ENCODE results near the gene DUSP7. TPM values are rescaled to one million over a fixed set of nuclear protein-coding genes. Genes with fewer than 3 reads are reported as not detected.

The DUSP7 gene
- total RNA-seq, 6 experiments from 2014 or later, result 31.7 to 43.3 (median 37.4) TPM

DNA sequence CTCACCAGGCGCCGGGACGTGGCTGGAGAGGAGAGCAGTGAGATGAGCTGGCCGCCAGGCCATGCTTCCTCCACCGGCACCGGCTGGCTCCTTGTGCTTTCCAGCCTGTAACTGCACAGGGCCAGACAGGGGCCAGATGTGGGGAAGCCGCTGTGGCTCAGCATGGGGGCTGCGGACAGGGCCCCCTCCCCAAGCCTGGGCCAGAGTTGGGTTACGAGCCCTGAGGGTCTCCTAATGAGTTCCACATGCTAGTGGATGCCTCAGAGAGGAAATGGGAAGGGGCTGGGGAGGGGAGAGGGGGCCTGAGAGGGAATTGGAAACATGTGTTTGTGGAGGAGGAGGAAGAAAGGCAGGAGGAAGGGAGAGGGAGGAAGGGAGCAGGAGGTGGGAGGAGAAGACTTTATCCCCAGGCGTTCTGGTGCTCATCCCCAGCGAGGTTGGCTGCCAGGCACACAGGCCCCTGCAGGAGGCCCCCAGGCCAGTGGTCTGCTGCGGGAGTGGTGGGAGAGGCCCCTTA lies 11.7 kb upstream of the DUSP7 start:
- Mint-ChIP-seq H3K27me3 (ENCODE audit: insufficient read depth) (peaks cover 2% of the 10 kb centered on the region), H3K27ac (peak overlapping the region; percentile 24; the same call in 1 of the 2 replicates), H3K4me3 (no peak overlapping the region), H3K36me3 (ENCODE audit: low read depth) (no peaks in the 10 kb centered on the region), H3K9me3 (no peaks in the 10 kb centered on the region), H3K4me1 (ENCODE audit: low read depth) (peaks cover 26% of the 10 kb centered on the region)
- TF ChIP-seq, protein P1, sequence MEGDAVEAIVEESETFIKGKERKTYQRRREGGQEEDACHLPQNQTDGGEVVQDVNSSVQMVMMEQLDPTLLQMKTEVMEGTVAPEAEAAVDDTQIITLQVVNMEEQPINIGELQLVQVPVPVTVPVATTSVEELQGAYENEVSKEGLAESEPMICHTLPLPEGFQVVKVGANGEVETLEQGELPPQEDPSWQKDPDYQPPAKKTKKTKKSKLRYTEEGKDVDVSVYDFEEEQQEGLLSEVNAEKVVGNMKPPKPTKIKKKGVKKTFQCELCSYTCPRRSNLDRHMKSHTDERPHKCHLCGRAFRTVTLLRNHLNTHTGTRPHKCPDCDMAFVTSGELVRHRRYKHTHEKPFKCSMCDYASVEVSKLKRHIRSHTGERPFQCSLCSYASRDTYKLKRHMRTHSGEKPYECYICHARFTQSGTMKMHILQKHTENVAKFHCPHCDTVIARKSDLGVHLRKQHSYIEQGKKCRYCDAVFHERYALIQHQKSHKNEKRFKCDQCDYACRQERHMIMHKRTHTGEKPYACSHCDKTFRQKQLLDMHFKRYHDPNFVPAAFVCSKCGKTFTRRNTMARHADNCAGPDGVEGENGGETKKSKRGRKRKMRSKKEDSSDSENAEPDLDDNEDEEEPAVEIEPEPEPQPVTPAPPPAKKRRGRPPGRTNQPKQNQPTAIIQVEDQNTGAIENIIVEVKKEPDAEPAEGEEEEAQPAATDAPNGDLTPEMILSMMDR (IDR thresholded peaks at IDR 0.05), result no peak
- no peak for DNase-seq

DNA sequence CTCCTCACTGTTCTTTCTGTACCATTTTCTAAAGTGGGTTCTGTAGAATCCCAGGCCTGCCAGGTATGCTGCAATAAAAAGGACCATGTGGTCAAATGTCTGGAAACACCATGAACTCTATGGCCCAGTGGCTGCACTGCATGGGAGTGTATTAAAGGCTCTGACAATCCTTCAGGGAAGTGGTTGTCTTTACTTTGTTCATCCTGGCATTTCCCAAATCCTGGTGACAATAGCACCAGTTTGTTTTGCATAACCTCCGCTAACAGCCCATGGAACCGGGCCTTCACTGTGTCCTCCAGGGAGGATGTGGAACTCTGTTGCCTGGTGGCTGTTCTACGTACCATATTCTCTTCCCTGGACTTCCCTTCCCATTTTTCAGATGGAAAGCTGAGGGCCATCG lies 11.2 kb upstream of the DUSP7 start:
- Mint-ChIP-seq H3K36me3 (ENCODE audit: low read depth) (no peaks in the 10 kb centered on the region), H3K9me3 (no peaks in the 10 kb centered on the region), H3K4me1 (ENCODE audit: low read depth) (peaks cover 32% of the 10 kb centered on the region), H3K4me3 (no peak overlapping the region), H3K27ac (peak overlapping the region; percentile 24; the same call in 1 of the 2 replicates), H3K27me3 (ENCODE audit: insufficient read depth) (peaks cover 3% of the 10 kb centered on the region)
- TF ChIP-seq, protein P1 (IDR thresholded peaks at IDR 0.05), result no peak
- DNase-seq, result no peak

DNA sequence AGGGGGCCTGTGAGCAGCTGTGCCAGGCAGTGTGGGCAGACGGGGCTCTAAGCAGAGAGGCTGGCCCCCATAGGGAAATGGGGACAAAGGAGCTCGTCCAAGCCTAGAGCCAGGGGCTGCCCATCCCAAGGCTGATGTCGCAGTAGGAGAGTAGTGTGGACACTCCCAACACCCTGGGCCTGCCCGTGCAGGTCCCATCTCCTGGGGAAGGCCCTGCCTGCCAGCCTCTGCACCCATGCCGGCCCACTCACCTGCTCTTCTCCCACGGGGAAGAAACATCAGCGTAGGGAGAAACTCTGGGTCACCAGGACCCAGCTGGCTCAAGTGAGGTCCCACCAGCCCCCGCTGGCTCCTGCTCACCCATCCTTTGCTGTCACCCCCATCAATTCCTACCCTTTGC lies 10.7 kb upstream of the DUSP7 start:
- Mint-ChIP-seq H3K27me3 (ENCODE audit: insufficient read depth) (peaks cover 3% of the 10 kb centered on the region), H3K36me3 (ENCODE audit: low read depth) (no peaks in the 10 kb centered on the region), H3K27ac (no peak overlapping the region), H3K9me3 (no peaks in the 10 kb centered on the region), H3K4me1 (ENCODE audit: low read depth) (peaks cover 36% of the 10 kb centered on the region), H3K4me3 (no peak overlapping the region)
- TF ChIP-seq, protein P1 (IDR thresholded peaks at IDR 0.05), result no peak
- DNase-seq, result no peak

DNA sequence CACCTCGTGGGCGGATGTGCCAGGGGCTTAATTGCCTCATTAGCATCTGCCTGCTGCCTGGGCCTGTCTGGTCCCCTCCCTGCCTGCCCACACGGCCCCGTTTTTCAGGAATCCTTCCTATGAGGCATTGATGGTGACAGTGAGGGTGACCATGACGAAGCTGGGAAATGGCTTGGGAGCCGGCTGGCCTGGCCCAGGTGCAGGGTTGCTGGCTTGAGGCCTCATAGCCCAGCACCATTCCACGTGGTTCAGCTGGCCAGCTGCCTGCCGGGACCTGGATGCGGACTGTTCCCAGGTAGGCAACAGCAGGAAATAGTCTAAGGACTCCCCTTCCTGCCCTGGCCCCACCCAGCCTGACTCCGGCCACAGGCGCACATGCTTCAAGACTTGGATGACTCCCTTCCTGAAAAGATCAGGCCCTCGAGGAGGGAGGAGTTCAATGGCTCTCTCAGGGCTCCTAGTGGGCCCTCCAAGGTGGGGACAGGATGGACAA lies 8.9 kb upstream of the DUSP7 start:
- Mint-ChIP-seq H3K27ac (no peak overlapping the region), H3K36me3 (ENCODE audit: low read depth) (no peaks in the 10 kb centered on the region), H3K9me3 (no peaks in the 10 kb centered on the region), H3K27me3 (ENCODE audit: insufficient read depth) (peaks cover 3% of the 10 kb centered on the region), H3K4me3 (no peak overlapping the region), H3K4me1 (ENCODE audit: low read depth) (peaks cover 24% of the 10 kb centered on the region)
- DNase-seq, result no peak
- TF ChIP-seq, protein P1 (IDR thresholded peaks at IDR 0.05), result no peak

DNA sequence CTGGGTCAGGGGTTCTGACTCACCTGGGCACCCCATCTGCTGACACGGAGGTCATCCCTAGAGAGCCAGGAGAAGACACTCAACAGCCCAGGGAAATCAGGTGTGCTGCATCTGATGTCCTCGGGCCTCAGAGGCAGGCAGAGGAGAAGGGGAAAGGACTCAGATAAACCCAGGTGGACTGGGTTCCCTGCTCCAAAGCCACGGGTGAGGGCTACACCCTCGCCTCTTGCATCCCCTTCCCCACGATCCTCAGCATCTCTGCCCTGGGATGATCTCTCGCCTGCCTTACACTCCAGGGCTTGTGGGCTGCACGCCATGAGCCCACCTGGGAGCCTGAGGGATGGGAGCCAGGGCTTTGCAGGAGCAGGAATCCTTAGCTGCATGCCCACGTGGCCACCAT lies 8.2 kb upstream of the DUSP7 start:
- peak overlapping the region; percentile 78 for H3K27ac Mint-ChIP-seq
- no peak overlapping the region for H3K4me3 Mint-ChIP-seq
- H3K36me3 Mint-ChIP-seq (ENCODE audit: low read depth), result no peaks in the 10 kb centered on the region
- DNase-seq, result no peak
- H3K4me1 Mint-ChIP-seq (ENCODE audit: low read depth), result peaks cover 24% of the 10 kb centered on the region
- H3K9me3 Mint-ChIP-seq, result no peaks in the 10 kb centered on the region
- peaks cover 3% of the 10 kb centered on the region for H3K27me3 Mint-ChIP-seq (ENCODE audit: insufficient read depth)
- TF ChIP-seq, protein P1 (IDR thresholded peaks at IDR 0.05), result no peak

Data from HFFc6 (cell line).